Hematopoietic multipotent progenitor cell (in vitro differentiated cells): ENCODE data around the gene AVPR2. TPM values are rescaled to one million over a fixed set of nuclear protein-coding genes. Genes with fewer than 3 reads are reported as not detected.

Experiments used
- DNase-seq, 3 donors: peaks; one replicate each; pipeline ENCODE4 v3.0.0-alpha.2; 2011 to 2015; ENCODE audit warnings: low read depth in 2 of 3, low spot score in 2 of 3
- total RNA-seq: library from RNA; depleted of rRNA; stranded (reverse); fragments of >200 nt; gene quantifications from one replicate; pipeline ENCODE4 v1.2.3, GENCODE V29; 2012

AVPR2 gene
- total RNA-seq, 1 donor = under 0.01 TPM

GRCh38 chrX:153909980-153910360 lies 5.5 kb downstream of the AVPR2 start:
- DNase-seq = no peak

GRCh38 chrX:153910446-153910845 lies 6.0 kb downstream of the AVPR2 start:
- DNase-seq = no peak

- DNase-seq = no peak
Measured at GRCh38 chrX:153911798-153912197, 7.3 kb downstream of the AVPR2 start.

GRCh38 chrX:153913211-153913610 lies 8.7 kb downstream of the AVPR2 start:
- DNase-seq = no peak

GRCh38 chrX:153913701-153914100 lies 9.2 kb downstream of the AVPR2 start:
- DNase-seq = no peak

- no peak for DNase-seq
Measured at GRCh38 chrX:153917869-153918268, 13.4 kb downstream of the AVPR2 start.

GRCh38 chrX:153919281-153919680 lies 14.8 kb downstream of the AVPR2 start:
- DNase-seq = no peak

GRCh38 chrX:153920546-153920945 lies 16.1 kb downstream of the AVPR2 start:
- DNase-seq = no peak

GRCh38 chrX:153921070-153921469 lies 16.6 kb downstream of the AVPR2 start:
- DNase-seq = no peak

GRCh38 chrX:153921511-153922446 lies 17.3 kb downstream of the AVPR2 start:
- DNase-seq = no peak

GRCh38 chrX:153922932-153923857 lies 18.7 kb downstream of the AVPR2 start:
- DNase-seq = peak in 1 of 3 donors; percentile 9

GRCh38 chrX:153924149-153924861 lies 19.8 kb downstream of the AVPR2 start:
- peak in 1 of 3 donors; percentile 66 for DNase-seq

- DNase-seq = no peak
Measured at GRCh38 chrX:153925387-153925738, 20.9 kb downstream of the AVPR2 start.

GRCh38 chrX:153925739-153926551 lies 21.5 kb downstream of the AVPR2 start, which contains the start of gene ARHGAP4:
ARHGAP4 (minus strand) TSS chrX:153926264; CDS start chrX:153926202, 62 bp downstream.
- DNase-seq = no peak

- no peak for DNase-seq
Measured at GRCh38 chrX:153926552-153926857, 22.0 kb downstream of the AVPR2 start.

- peak; percentile 58 to 94 (median 88) for DNase-seq
Measured at GRCh38 chrX:153926858-153927671, 22.6 kb downstream of the AVPR2 start.

- no peak for DNase-seq
Measured at GRCh38 chrX:153927672-153927921, 23.1 kb downstream of the AVPR2 start.

GRCh38 chrX:153927922-153928760 lies 23.7 kb downstream of the AVPR2 start:
- peak; percentile 89 to 96 (median 94) for DNase-seq

- no peak for DNase-seq
Measured at GRCh38 chrX:153928846-153929245, 24.4 kb downstream of the AVPR2 start.
